HG02840 (cell line): ENCODE measurements around the gene LPIN1.

Source experiments
- ATAC-seq: cut with Tn5 transposase; IDR thresholded peaks from one replicate; pipeline ENCODE4 v1.9.1; 2021; ENCODE audit warnings: mild to moderate bottlenecking, moderate library complexity, moderate number of reproducible peaks; ENCODE audit not compliant: unreplicated experiment, low FRiP score

Gene LPIN1

GRCh38 chr2:11742702-11743357 is 3.6 kb upstream of the LPIN1 start:
- no peak for ATAC-seq

GRCh38 chr2:11743366-11743765 is 3.1 kb upstream of the LPIN1 start:
- ATAC-seq = no peak

GRCh38 chr2:11743846-11744553 is 2.4 kb upstream of the LPIN1 start:
- ATAC-seq = peak; percentile 40

GRCh38 chr2:11744631-11745394 is 1.6 kb upstream of the LPIN1 start:
- ATAC-seq = no peak

GRCh38 chr2:11745613-11746375 is 638 bp upstream of the LPIN1 start:
- no peak for ATAC-seq

GRCh38 chr2:11746807-11747459 is 501 bp downstream of the LPIN1 start:
- ATAC-seq = peak; percentile 17

GRCh38 chr2:11748018-11748860 is 1.8 kb downstream of the LPIN1 start:
- no peak for ATAC-seq

- ATAC-seq = no peak
Observed at GRCh38 chr2:11748861-11749645, 2.6 kb downstream of the LPIN1 start.

GRCh38 chr2:11749646-11750349 is 3.4 kb downstream of the LPIN1 start:
- ATAC-seq = no peak

- ATAC-seq = peak; percentile 31
Observed at GRCh38 chr2:11750422-11750821, 4.0 kb downstream of the LPIN1 start.

- ATAC-seq = no peak
Observed at GRCh38 chr2:11750917-11751316, 4.5 kb downstream of the LPIN1 start.

- no peak for ATAC-seq
Observed at GRCh38 chr2:11752906-11753305, 6.5 kb downstream of the LPIN1 start.

GRCh38 chr2:11753452-11753885 is 7.0 kb downstream of the LPIN1 start:
- peak; percentile 72 for ATAC-seq

GRCh38 chr2:11753886-11754699 is 7.7 kb downstream of the LPIN1 start:
- peak; percentile 30 for ATAC-seq

GRCh38 chr2:11754700-11755015 is 8.2 kb downstream of the LPIN1 start:
- no peak for ATAC-seq

GRCh38 chr2:11757101-11757500 is 10.7 kb downstream of the LPIN1 start:
- ATAC-seq = no peak

- no peak for ATAC-seq
Observed at GRCh38 chr2:11758187-11758586, 11.8 kb downstream of the LPIN1 start.
